WTC11 (cell line): ENCODE results near the gene CCDC57.

Experiments
- FOXJ3 ChIP-seq: sonication (generic); formaldehyde crosslinking; IDR thresholded peaks from 2 replicates; pipeline ENCODE4 v1.9.0; 2021; ENCODE audit warnings: missing genetic modification reagents, mild to moderate bottlenecking, borderline replicate concordance
- SP1 ChIP-seq: sonication (generic); formaldehyde crosslinking; conservative IDR thresholded peaks from 2 replicates; pipeline ENCODE4 v1.8.1; 2022; ENCODE audit warnings: missing genetic modification reagents
- ZNF423 ChIP-seq: fragments of 250-450 bp; sonication (Bioruptor Pico); IDR thresholded peaks from 2 replicates; pipeline ENCODE4 v2.1.2; 2022; ENCODE audit warnings: mild to moderate bottlenecking, moderate library complexity
- TF ChIP-seq, protein P1 (sequence below): sonication (generic); formaldehyde crosslinking; conservative IDR thresholded peaks from 2 replicates; pipeline ENCODE4 v1.8.1; 2022; ENCODE audit warnings: mild to moderate bottlenecking, missing genetic modification reagents

DNA sequence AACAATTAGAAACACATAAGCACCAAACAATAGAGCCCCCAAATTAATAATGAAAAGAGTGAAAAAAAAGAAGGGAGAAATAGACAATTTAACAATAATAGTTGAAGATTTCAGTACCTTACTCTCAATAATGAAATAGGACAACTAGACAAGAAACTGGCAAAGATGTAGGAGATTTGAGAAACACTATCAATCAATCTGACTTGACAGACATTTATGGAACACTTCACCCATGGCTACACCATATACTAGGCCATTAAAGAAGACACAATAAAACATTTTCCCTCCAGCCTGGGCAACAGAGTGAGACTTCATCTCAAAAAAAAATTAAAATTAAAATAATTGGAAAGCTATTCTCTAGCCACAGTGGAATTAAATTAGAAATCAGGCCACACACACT is 142.0 kb downstream of the CCDC57 start:
- TF ChIP-seq, protein P1, sequence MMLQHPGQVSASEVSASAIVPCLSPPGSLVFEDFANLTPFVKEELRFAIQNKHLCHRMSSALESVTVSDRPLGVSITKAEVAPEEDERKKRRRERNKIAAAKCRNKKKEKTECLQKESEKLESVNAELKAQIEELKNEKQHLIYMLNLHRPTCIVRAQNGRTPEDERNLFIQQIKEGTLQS (CRISPR knock-in tag) = no peak
- TF ChIP-seq ZNF423 (CRISPR knock-in tag) (no peak), FOXJ3 (CRISPR knock-in tag) (no peak), SP1 (CRISPR knock-in tag) (no peak)
